BLaER1 (cell line): Measurements from ENCODE around the gene PRSS50.

Experiments
- H3K27ac ChIP-seq: shearing (Covaris generic); formaldehyde crosslinking; 2 replicates; pipeline ENCODE4 v1.8.1; 2022
- H3K27me3 ChIP-seq: shearing (Covaris generic); formaldehyde crosslinking; 2 replicates; pipeline ENCODE4 v1.8.1; 2022
- H3K36me3 ChIP-seq: shearing (Covaris generic); formaldehyde crosslinking; 2 replicates; pipeline ENCODE4 v1.8.1; 2022
- H3K4me1 ChIP-seq: shearing (Covaris generic); formaldehyde crosslinking; 2 replicates; pipeline ENCODE4 v1.8.1; 2022
- H3K4me2 ChIP-seq: shearing (Covaris generic); formaldehyde crosslinking; 2 replicates; pipeline ENCODE4 v1.8.1; 2022
- H3K4me3 ChIP-seq: shearing (Covaris generic); formaldehyde crosslinking; 2 replicates; pipeline ENCODE4 v1.8.1; 2022
- H3K9ac ChIP-seq: shearing (Covaris generic); formaldehyde crosslinking; 2 replicates; pipeline ENCODE4 v1.8.1; 2022
- H3K9me3 ChIP-seq: shearing (Covaris generic); formaldehyde crosslinking; 2 replicates; pipeline ENCODE4 v1.8.1; 2022
- H4K20me1 ChIP-seq: shearing (Covaris generic); formaldehyde crosslinking; 2 replicates; pipeline ENCODE4 v1.8.1; 2022
- Cebpa-rat ChIP-seq: shearing (Covaris generic); IDR thresholded peaks from 2 replicates; pipeline ENCODE4 v1.8.1; 2022

The PRSS50 gene

DNA sequence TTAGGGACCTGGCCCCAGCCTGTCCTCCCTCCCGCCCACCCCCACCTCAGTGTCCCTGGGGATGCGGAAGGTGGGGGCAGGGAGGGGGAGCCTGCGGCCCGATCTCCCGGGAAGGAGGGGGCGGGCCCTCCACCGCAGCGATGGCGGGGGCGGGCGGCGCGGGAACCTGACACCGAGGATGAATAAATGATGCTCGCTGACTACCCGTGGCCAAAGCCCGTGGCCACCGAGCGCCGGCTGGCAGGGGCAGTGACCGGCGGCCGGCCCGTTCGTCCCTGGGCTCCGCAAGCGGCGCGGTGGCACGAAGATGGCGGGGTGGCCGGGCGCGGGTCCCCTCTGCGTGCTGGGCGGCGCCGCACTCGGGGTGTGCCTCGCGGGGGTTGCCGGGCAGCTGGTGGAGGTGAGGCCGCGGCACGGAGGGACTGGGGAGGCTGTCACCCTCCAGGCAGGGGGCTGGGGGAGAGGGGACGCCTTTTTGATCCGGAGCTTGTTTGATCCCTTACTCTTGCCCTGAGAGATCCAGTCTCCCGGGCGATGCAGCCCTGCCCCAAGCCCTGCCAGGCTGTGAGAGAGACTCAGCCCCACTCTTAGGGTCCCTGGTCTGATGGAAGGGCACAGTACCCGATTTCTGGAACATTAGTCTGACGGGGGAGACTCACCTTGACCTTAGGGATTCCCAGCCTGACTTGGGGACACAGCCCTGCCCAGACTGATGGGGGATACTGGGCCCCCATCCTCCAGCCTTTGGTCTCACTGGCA lies 16.3 kb downstream of the PRSS50 start, which contains the start of gene TMIE:
Gene TMIE, plus strand, starts transcription at position 212 of the 759 bp plus-strand sequence. Its CDS starts 96 bp downstream, at position 308.
- H3K4me1 ChIP-seq, result peaks cover 31% of the 10 kb centered on the region
- peaks cover 30% of the 10 kb centered on the region for H3K27me3 ChIP-seq
- H3K9me3 ChIP-seq, result no peaks in the 10 kb centered on the region
- H3K4me2 ChIP-seq, result peak within 1 kb of the TSS; percentile 57
- H3K27ac ChIP-seq, result no peak within 1 kb of the TSS
- no peak within 1 kb of the TSS for H3K4me3 ChIP-seq
- no peak within 1 kb of the TSS for H3K9ac ChIP-seq
- no peaks in the 10 kb centered on the region for H3K36me3 ChIP-seq
- H4K20me1 ChIP-seq, result peaks cover 17% of the 10 kb centered on the region; the same call in 1 of the 2 replicates
- no peak for TF ChIP-seq Cebpa-rat

DNA sequence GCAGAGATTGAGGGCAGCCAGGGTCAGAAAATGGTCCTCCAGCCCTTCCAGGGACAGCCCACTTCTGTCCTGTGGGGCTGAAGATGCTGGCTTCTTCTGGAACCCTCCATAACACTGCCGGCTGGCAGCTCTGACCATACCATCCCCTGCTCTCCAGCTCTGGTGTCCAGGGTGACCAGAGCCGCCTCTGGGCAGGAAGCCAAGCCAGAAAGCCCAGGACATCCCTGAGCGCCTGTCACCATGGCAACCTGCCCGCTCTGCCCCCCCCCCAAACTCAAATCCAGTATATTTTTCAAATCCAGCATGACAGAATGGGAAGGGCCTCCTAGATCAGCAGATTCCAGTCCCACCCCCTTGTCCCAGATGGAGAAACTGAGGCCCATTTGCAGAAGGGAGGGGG lies 16.9 kb downstream of the PRSS50 start:
- Histone ChIP-seq H3K4me2 (0 out of 2 replicates have a peak overlapping the region, but pooled peaks have one; percentile 40), H3K4me1 (peaks cover 33% of the 10 kb centered on the region), H3K27ac (no peak overlapping the region), H3K9ac (no peak overlapping the region), H4K20me1 (peaks cover 17% of the 10 kb centered on the region; the same call in 1 of the 2 replicates), H3K4me3 (no peak overlapping the region), H3K36me3 (no peaks in the 10 kb centered on the region), H3K9me3 (no peaks in the 10 kb centered on the region), H3K27me3 (peaks cover 30% of the 10 kb centered on the region)
- no peak for TF ChIP-seq Cebpa-rat

DNA sequence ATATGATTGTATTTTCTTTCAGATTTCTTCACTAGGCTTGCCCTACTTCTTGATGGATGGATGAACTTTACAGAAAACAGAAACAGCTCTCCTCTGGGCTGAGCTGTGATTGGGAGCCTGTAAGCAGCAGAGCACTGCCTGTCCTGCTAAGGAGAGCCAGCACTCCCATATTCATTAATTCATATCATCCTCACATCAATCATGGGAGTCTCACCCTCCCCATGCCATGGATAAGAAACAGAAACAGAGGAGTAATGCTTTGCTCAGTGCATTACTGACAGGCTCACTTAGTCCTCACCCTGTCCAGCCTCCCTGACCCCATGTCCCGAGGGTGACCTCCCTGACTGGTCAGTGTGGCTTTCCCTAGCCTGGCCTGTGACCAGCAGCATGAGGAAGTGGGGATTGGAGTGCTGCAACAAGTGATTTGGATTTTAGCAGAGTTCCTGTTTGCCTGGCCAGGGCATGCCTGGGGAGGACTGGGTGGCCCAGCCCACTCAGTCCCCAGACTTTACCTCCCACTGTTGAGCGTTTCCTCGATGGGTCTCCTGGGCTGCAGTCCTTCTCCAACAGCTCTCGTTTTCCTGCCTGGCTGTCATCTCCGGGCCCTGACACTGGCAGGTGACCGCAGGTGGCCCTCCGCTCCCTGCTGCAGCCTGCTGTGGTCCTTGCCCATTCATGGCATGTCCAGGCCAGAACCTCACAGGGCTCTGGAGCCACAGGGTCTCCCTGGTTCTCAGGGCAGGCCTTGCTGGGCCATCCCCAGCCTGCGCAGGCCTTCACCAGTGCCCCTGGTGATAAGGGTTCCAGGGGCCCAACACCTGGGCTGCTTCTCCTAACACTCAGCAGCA lies 17.8 kb downstream of the PRSS50 start:
- H3K4me1 ChIP-seq, result peaks cover 41% of the 10 kb centered on the region
- TF ChIP-seq Cebpa-rat, result no peak
- H3K4me3 ChIP-seq, result no peak overlapping the region
- H3K4me2 ChIP-seq, result peak overlapping the region; percentile 13; the same call in 1 of the 2 replicates
- H3K36me3 ChIP-seq, result no peaks in the 10 kb centered on the region
- no peak overlapping the region for H3K9ac ChIP-seq
- peaks cover 30% of the 10 kb centered on the region for H3K27me3 ChIP-seq
- no peak overlapping the region for H3K27ac ChIP-seq
- H4K20me1 ChIP-seq, result peaks cover 17% of the 10 kb centered on the region; the same call in 1 of the 2 replicates
- no peaks in the 10 kb centered on the region for H3K9me3 ChIP-seq

DNA sequence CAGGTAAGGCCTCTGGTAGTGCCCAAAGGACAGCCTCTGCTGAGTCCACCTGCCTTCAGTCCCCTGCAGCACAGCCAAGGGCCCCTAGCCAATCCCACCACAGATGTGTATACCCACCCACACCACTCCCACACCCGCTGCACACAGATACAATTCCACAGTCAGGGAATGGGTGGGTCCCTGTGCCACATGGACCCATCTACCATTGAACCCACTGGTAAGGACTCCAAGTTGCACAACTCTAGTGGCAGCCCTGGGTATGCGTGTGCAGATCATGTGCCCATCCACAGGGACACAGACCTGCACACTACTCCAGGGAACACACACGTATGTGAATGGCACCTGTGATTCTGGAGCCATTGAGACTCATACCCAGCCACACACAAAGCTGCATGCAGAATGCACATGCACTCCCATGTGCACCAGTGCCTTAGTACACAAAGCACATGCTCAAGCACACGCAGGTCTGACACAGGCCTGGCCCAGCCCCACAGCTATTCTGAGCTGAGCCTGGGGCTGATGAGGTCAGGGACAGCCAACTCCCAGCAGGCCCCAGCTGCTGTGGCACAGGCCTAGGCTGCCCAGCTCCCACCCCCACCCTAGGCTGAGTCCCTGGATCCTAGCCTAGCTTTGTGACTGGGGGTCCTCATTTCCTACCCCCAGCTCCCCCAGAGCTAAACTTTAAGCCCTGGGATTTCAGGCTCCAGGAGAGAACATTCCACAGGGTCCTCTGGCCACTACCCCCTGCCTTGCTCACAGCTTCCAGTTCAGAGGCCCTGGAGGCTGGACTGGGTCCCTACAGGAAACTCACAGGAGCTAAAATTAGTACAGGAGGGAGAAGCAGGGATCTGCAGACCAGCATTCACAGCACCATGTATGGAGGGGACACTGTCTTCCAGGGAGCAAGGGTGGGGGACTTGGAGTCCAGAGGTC lies 21.4 kb downstream of the PRSS50 start:
- Histone ChIP-seq H3K4me2 (peak overlapping the region; percentile 100), H3K4me1 (peaks cover 65% of the 10 kb centered on the region), H3K4me3 (0 out of 2 replicates have a peak overlapping the region, but pooled peaks have one; percentile 71), H3K27ac (peak overlapping the region; percentile 81), H4K20me1 (no peaks in the 10 kb centered on the region), H3K36me3 (no peaks in the 10 kb centered on the region), H3K9me3 (no peaks in the 10 kb centered on the region), H3K9ac (peak overlapping the region; percentile 77; the same call in 1 of the 2 replicates), H3K27me3 (peaks cover 27% of the 10 kb centered on the region)
- TF ChIP-seq Cebpa-rat, result no peak

DNA sequence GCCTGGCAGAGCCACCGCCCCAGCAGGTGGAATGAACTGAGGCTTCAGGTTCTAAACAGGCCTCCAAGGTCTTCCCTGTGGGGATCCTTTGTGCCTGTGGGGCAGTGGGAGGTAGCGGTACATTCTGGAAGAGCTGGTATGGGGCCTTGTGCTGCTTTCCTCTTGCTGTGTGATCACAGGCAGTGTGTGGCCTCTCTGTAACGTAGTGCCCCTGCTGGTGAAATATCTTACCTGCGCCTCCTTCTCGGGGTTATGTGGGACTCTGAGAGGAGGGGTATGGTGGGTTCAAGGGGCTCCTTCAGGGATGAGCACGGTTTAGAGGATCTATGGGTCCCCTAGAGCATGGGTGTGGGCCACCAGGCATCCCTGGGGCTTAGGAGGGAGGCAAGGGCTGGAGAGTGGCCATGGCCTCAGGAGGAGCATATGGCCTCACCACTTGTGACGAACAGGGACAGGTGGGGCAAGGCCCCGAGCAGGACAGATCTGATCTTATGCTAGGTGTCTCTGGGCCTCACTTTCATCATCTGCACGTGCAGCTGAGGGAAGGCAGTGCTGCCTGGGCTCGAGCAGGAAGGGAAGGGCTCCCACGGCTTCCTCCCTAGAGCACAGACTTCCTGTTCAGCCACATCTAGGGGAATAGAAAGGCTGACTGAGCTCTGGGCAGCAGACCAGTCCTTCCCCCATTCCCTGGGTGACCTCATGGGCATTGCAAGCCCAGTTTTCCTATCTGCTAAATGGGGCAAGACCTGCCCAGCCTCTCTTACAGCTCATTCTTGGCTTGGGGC lies 22.3 kb downstream of the PRSS50 start:
- Histone ChIP-seq H3K9me3 (no peaks in the 10 kb centered on the region), H3K4me3 (peak overlapping the region; percentile 71; the same call in 1 of the 2 replicates), H3K9ac (peak overlapping the region; percentile 77), H3K27ac (peak overlapping the region; percentile 81), H4K20me1 (no peaks in the 10 kb centered on the region), H3K4me1 (peaks cover 68% of the 10 kb centered on the region), H3K27me3 (peaks cover 20% of the 10 kb centered on the region), H3K4me2 (peak overlapping the region; percentile 100), H3K36me3 (no peaks in the 10 kb centered on the region)
- TF ChIP-seq Cebpa-rat, result no peak

DNA sequence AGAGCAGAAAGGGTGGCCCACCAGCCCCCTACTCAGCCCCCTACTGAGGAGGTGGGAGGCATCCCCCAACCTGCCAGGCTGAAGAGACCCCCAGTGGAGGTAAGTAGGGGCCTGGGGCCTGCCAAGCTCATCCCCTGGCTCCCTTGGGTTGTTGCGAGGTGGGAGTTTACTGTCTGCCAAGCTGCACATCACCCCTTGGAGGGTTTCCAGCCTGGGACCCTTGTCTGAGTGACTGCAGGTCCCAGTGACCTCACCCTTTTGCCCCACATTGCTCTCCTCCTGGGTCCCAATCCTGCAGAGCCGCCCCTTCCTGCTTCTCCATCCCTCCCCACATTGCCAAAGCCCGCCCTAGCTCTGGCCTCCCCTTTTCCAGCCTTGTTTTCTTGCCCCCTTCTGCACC lies 23.1 kb downstream of the PRSS50 start:
- Histone ChIP-seq H3K4me2 (peak overlapping the region; percentile 100), H3K36me3 (no peaks in the 10 kb centered on the region), H3K27ac (peak overlapping the region; percentile 81), H3K9me3 (no peaks in the 10 kb centered on the region), H3K4me1 (peaks cover 69% of the 10 kb centered on the region), H3K27me3 (peaks cover 15% of the 10 kb centered on the region), H3K4me3 (peak overlapping the region; percentile 71), H3K9ac (peak overlapping the region; percentile 77), H4K20me1 (no peaks in the 10 kb centered on the region)
- TF ChIP-seq Cebpa-rat, result no peak

DNA sequence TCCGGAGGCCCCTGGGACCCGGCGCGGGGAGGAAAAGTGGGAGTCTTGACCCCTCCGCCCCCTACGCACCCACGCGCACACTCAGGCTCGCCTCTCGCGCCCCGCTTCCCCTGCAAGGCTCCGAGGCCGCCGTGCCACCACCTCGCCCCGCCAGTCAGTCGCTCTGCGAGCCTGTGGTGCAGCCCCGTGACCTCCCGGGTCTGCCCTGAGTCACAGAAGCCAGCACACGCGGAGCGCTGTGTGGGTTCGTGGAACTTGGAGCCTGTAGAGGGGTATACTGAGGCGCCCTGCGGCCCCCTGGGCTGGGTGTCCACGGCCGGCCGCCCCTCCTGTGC lies 23.8 kb downstream of the PRSS50 start:
- Histone ChIP-seq H3K9ac (peak overlapping the region; percentile 77), H3K27ac (peak overlapping the region; percentile 81), H3K27me3 (peaks cover 15% of the 10 kb centered on the region)

DNA sequence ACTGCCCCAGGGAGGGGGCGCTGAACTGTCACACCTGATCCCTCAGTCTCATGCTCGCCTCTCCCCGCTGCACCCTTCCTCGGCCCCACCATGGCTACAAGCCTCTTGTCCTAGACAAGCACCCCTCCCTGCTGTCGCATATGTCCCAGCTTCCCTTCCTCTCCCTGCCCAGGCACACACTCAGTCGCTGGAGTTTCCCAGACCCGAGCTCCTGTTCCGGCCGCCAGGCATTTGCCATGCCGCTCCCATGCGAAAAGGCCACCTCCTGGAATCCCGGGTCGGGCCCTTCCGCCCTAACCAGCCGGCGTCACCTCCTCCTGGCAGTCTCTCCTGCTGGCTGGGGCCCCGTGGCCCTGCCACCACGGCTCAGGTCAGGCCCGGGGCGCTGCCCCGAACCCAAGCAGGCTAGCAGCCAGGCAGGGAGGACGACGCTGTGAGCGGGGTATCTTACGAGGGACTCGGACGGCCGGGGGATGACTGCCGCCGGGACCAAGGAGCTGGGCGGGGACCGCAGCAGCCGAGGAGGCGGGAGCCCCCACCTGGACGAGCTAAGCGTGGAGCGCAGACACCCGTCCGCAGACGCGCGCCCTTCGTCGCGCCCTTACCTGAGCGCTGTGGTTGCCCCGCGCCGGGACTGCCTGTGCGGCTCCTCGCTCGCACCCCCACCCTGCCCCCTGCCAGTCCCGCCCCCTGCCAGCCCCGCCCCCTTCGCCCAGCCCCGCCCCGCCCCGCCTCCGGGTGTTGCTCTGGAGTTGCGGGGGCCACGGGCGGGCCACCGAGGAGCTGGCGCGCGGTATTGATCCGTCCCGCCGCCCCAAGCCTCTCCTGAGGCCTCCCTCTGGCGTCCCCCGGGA lies 24.4 kb downstream of the PRSS50 start, which contains the start of gene ALS2CL:
Gene ALS2CL, minus strand, starts transcription at position 642 of the 854 bp plus-strand sequence. CDS start 4,239 bp downstream, outside the sequence.
- Histone ChIP-seq H3K27me3 (peaks cover 15% of the 10 kb centered on the region), H3K36me3 (no peaks in the 10 kb centered on the region), H3K9ac (peak within 1 kb of the TSS; percentile 77), H3K4me2 (peak within 1 kb of the TSS; percentile 100), H3K27ac (peak within 1 kb of the TSS; percentile 81), H3K4me3 (peak within 1 kb of the TSS; percentile 71), H4K20me1 (no peaks in the 10 kb centered on the region), H3K4me1 (peaks cover 69% of the 10 kb centered on the region), H3K9me3 (no peaks in the 10 kb centered on the region)
- TF ChIP-seq Cebpa-rat, result no peak

More for the DNA sequence above, 23.8 kb downstream of the PRSS50 start:
- H3K36me3 ChIP-seq, result no peaks in the 10 kb centered on the region
- no peaks in the 10 kb centered on the region for H3K9me3 ChIP-seq
- no peak for TF ChIP-seq Cebpa-rat
- H4K20me1 ChIP-seq, result no peaks in the 10 kb centered on the region
- H3K4me1 ChIP-seq, result peaks cover 69% of the 10 kb centered on the region
- H3K4me2 ChIP-seq, result peak overlapping the region; percentile 100
- H3K4me3 ChIP-seq, result peak overlapping the region; percentile 71
